Measurements from ENCODE around the gene EPB41L2. TPM values are rescaled to one million over a fixed set of nuclear protein-coding genes. Genes with fewer than 3 reads are reported as not detected.

Gene EPB41L2
- total RNA-seq, 1 experiment from 2014 or later = 199 TPM

DNA sequence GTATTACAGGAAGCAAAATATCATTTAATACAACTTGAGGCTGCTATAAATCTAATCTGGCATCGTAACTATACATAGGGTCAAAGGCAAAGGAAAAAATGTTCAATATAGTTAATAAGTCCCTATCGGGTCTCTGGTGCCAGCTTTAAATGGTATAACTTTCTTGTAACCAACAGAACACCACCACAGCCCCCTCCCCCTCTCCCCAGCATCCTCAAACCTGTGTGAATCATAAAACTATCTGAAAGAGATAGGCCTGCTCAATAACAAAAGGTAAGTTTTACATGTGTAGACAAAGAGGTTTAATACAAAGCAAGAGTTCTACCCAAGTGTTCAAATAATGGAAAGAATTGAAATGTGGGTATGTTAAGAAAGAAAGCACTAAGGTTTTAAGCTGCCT is 223.7 kb downstream of the EPB41L2 start:
- Histone ChIP-seq H3K4me3 (ENCODE audit: low read depth in 2 of 2, low read length in 2 of 2) (no peak overlapping the region), H3K4me1 (ENCODE audit: control insufficient read depth, insufficient read depth, low read length) (no peaks in the 10 kb centered on the region), H3K9me3 (ENCODE audit: control insufficient read depth, insufficient read depth, low read depth, low read length) (no peaks in the 10 kb centered on the region), H3K27ac (ENCODE audit: low read length) (no peak overlapping the region), H3K36me3 (ENCODE audit: control insufficient read depth, insufficient read depth, low read length) (no peaks in the 10 kb centered on the region), H3K27me3 (ENCODE audit: control insufficient read depth, insufficient read depth, low read length) (no peaks in the 10 kb centered on the region)
- DNase-seq (ENCODE audit: low read depth, low spot score) (no peak), ATAC-seq (no peak)
- CTCF ChIA-PET = no interaction called here
- no TSS peak for BruUV-seq (replicated peaks)
- TF ChIP-seq POLR2AphosphoS5 (IDR thresholded peaks at IDR 0.05; ENCODE audit: low read depth, low read length) (no peak), SIN3A (IDR thresholded peaks at IDR 0.05; ENCODE audit: borderline replicate concordance, insufficient read depth, low read depth, low read length) (no peak), TCF7L2 (IDR thresholded peaks at IDR 0.05; ENCODE audit: low read depth, low read length) (no peak)
- TF ChIP-seq, protein P1, sequence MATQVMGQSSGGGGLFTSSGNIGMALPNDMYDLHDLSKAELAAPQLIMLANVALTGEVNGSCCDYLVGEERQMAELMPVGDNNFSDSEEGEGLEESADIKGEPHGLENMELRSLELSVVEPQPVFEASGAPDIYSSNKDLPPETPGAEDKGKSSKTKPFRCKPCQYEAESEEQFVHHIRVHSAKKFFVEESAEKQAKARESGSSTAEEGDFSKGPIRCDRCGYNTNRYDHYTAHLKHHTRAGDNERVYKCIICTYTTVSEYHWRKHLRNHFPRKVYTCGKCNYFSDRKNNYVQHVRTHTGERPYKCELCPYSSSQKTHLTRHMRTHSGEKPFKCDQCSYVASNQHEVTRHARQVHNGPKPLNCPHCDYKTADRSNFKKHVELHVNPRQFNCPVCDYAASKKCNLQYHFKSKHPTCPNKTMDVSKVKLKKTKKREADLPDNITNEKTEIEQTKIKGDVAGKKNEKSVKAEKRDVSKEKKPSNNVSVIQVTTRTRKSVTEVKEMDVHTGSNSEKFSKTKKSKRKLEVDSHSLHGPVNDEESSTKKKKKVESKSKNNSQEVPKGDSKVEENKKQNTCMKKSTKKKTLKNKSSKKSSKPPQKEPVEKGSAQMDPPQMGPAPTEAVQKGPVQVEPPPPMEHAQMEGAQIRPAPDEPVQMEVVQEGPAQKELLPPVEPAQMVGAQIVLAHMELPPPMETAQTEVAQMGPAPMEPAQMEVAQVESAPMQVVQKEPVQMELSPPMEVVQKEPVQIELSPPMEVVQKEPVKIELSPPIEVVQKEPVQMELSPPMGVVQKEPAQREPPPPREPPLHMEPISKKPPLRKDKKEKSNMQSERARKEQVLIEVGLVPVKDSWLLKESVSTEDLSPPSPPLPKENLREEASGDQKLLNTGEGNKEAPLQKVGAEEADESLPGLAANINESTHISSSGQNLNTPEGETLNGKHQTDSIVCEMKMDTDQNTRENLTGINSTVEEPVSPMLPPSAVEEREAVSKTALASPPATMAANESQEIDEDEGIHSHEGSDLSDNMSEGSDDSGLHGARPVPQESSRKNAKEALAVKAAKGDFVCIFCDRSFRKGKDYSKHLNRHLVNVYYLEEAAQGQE (IDR thresholded peaks at IDR 0.05; ENCODE audit: insufficient read depth in 1 of 2, low read depth in 2 of 2, low read length in 1 of 2) = no peak
- TF ChIP-seq, protein P2, sequence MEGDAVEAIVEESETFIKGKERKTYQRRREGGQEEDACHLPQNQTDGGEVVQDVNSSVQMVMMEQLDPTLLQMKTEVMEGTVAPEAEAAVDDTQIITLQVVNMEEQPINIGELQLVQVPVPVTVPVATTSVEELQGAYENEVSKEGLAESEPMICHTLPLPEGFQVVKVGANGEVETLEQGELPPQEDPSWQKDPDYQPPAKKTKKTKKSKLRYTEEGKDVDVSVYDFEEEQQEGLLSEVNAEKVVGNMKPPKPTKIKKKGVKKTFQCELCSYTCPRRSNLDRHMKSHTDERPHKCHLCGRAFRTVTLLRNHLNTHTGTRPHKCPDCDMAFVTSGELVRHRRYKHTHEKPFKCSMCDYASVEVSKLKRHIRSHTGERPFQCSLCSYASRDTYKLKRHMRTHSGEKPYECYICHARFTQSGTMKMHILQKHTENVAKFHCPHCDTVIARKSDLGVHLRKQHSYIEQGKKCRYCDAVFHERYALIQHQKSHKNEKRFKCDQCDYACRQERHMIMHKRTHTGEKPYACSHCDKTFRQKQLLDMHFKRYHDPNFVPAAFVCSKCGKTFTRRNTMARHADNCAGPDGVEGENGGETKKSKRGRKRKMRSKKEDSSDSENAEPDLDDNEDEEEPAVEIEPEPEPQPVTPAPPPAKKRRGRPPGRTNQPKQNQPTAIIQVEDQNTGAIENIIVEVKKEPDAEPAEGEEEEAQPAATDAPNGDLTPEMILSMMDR (IDR thresholded peaks at IDR 0.05) = no peak
- intact Hi-C loops (cut with micrococcal nuclease; ENCODE audit: unreplicated experiment) = no loop called here
- in situ Hi-C loops (cut with HindIII; ENCODE audit: low pct_unique_long_range_greater_than_20kb, low sequenced_read_pairs) = no loop called here
- POLR2A ChIA-PET = no interaction called here

DNA sequence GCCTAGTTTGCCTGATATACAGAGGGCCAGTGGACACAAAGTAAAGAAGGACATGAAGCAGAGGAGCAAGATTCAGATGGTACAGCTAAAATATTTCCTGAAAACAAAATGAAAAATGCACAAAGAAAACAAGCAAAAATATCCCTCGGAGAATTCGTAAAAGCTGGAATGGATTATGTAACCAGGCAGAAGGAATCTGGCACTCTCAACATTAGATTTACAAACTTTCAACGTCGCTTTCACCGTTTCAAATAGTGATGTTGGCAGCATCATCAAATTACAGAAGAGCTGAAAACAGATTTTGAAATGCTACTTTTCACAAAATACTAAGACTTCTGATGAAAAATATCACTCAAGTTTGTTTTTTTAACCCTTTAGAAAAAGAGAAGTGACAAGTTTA is 224.1 kb downstream of the EPB41L2 start:
- ChIA-PET CTCF (no interaction called here), POLR2A (no interaction called here)
- ATAC-seq (no peak), DNase-seq (ENCODE audit: low read depth, low spot score) (no peak)
- H3K27me3 ChIP-seq (ENCODE audit: control insufficient read depth, insufficient read depth, low read length) = no peaks in the 10 kb centered on the region
- no peaks in the 10 kb centered on the region for H3K36me3 ChIP-seq (ENCODE audit: control insufficient read depth, insufficient read depth, low read length)
- no peaks in the 10 kb centered on the region for H3K4me1 ChIP-seq (ENCODE audit: control insufficient read depth, insufficient read depth, low read length)
- intact Hi-C loops (cut with micrococcal nuclease; ENCODE audit: unreplicated experiment) (no loop called here), in situ Hi-C loops (cut with HindIII; ENCODE audit: low pct_unique_long_range_greater_than_20kb, low sequenced_read_pairs) (no loop called here)
- TF ChIP-seq, protein P2 (IDR thresholded peaks at IDR 0.05) = no peak
- no peak for TF ChIP-seq POLR2AphosphoS5 (IDR thresholded peaks at IDR 0.05; ENCODE audit: low read depth, low read length)
- no peak overlapping the region for H3K4me3 ChIP-seq (ENCODE audit: low read depth in 2 of 2, low read length in 2 of 2)
- H3K9me3 ChIP-seq (ENCODE audit: control insufficient read depth, insufficient read depth, low read depth, low read length) = no peaks in the 10 kb centered on the region
- BruUV-seq (replicated peaks) = no TSS peak
- H3K27ac ChIP-seq (ENCODE audit: low read length) = no peak overlapping the region
